Colonic mucosa (tissue), 4 donors: ENCODE results near the gene HOXA11. TPM values are rescaled to one million over a fixed set of nuclear protein-coding genes. Genes with fewer than 3 reads are reported as not detected.

Experiments
- DNase-seq: peaks from one replicate; pipeline ENCODE4 v3.0.0-alpha.2; 2020
- H3K27ac ChIP-seq: fragments of 200-600 bp; one replicate; pipeline ENCODE4 v1.8.0; 2021
- H3K27me3 ChIP-seq: fragments of 200-600 bp; one replicate; pipeline ENCODE4 v1.8.0; 2021
- H3K36me3 ChIP-seq: fragments of 200-600 bp; one replicate; pipeline ENCODE4 v1.8.0; 2021
- H3K4me1 ChIP-seq: fragments of 200-600 bp; one replicate; pipeline ENCODE4 v1.8.0; 2021; ENCODE audit warnings: mild to moderate bottlenecking
- H3K4me3 ChIP-seq: fragments of 200-600 bp; one replicate; pipeline ENCODE4 v1.8.0; 2021
- H3K9ac ChIP-seq, 2 donors: one replicate each; pipeline ENCODE4 v1.7.0; 2013; ENCODE audit warnings: control low read depth in 2 of 2, low read depth in 2 of 2, low read length in 2 of 2
- H3K9me3 ChIP-seq: fragments of 200-600 bp; one replicate; pipeline ENCODE4 v1.8.0; 2021
- CTCF ChIP-seq: fragments of 200-600 bp; IDR thresholded peaks from one replicate; pipeline ENCODE4 v1.8.0; 2022; ENCODE audit warnings: antibody characterized with exemption, mild to moderate bottlenecking
- intact Hi-C: fragments of 100-400 bp; cut with DNase I; formaldehyde crosslinking; loops from one replicate; pipeline ENCODE4 v1.14.1; 2022
- total RNA-seq, 2 donors: library from RNA; stranded (reverse); fragmentation: NEBNext Ultra II Directional in 1 of 2; extraction: Animal tissue kit (Norgen Biotek cat#: 25700) in 1 of 2; gene quantifications; one replicate each; pipeline ENCODE4 v1.2.1, GENCODE V29; 2021
- donor health status: healthy.
- donor health status: DM: no; HTN: no; CAD: no.
- donor health status: DM: no; HTN: no; CAD: no.

The HOXA11 gene
- total RNA-seq, 2 donors from 2014 or later = 2.9 to 3.7 TPM

GRCh38 chr7:27140126-27140857 is 44.7 kb downstream of the HOXA11 start:
- H3K4me3 ChIP-seq = no peak overlapping the region
- H3K9ac ChIP-seq = peak overlapping the region; percentile 77 to 100
- no peaks in the 10 kb centered on the region for H3K9me3 ChIP-seq
- peak; percentile 87 for DNase-seq
- intact Hi-C loops = loop anchor here (5.0 kb wide), 1 partner anchor 33 kb away; no protein-coding TSS in a partner anchor
- peak overlapping the region; percentile 84 for H3K27ac ChIP-seq
- no peaks in the 10 kb centered on the region for H3K36me3 ChIP-seq
- no peak for TF ChIP-seq CTCF
- no peaks in the 10 kb centered on the region for H3K27me3 ChIP-seq
- peaks cover 8% of the 10 kb centered on the region for H3K4me1 ChIP-seq

- no peaks in the 10 kb centered on the region for H3K9me3 ChIP-seq
- H3K27ac ChIP-seq = peak overlapping the region; percentile 84
- peak overlapping the region; percentile 48 for H3K4me3 ChIP-seq
- H3K9ac ChIP-seq = peak overlapping the region; percentile 58 to 77
- intact Hi-C loops = loop anchor here (5.0 kb wide), 1 partner anchor 32 kb away; no protein-coding TSS in a partner anchor
- DNase-seq = peak; percentile 52
- no peak for TF ChIP-seq CTCF
- H3K27me3 ChIP-seq = no peaks in the 10 kb centered on the region
- H3K4me1 ChIP-seq = peaks cover 11% of the 10 kb centered on the region
- no peaks in the 10 kb centered on the region for H3K36me3 ChIP-seq
These were observed 45.5 kb downstream of the HOXA11 start for GRCh38 chr7:27139334-27140125.

- H3K27me3 ChIP-seq = no peaks in the 10 kb centered on the region
- intact Hi-C loops = no loop called here
- DNase-seq = no peak
- H3K4me1 ChIP-seq = peaks cover 9% of the 10 kb centered on the region
- TF ChIP-seq CTCF = no peak
- peak overlapping the region; percentile 58 to 77 for H3K9ac ChIP-seq
- peak overlapping the region; percentile 84 for H3K27ac ChIP-seq
- no peaks in the 10 kb centered on the region for H3K9me3 ChIP-seq
- no peaks in the 10 kb centered on the region for H3K36me3 ChIP-seq
- peak overlapping the region; percentile 48 for H3K4me3 ChIP-seq
These were observed 46.1 kb downstream of the HOXA11 start for GRCh38 chr7:27138985-27139333.

GRCh38 chr7:27138472-27138871 is 46.6 kb downstream of the HOXA11 start:
- peak; percentile 20 for DNase-seq
- no peaks in the 10 kb centered on the region for H3K36me3 ChIP-seq
- peak overlapping the region; percentile 48 for H3K4me3 ChIP-seq
- H3K4me1 ChIP-seq = peaks cover 9% of the 10 kb centered on the region
- H3K27ac ChIP-seq = peak overlapping the region; percentile 84
- peak overlapping the region in 1 of 2 donors; percentile 58 for H3K9ac ChIP-seq
- H3K9me3 ChIP-seq = no peaks in the 10 kb centered on the region
- H3K27me3 ChIP-seq = no peaks in the 10 kb centered on the region
- intact Hi-C loops = no loop called here
- no peak for TF ChIP-seq CTCF

- H3K27ac ChIP-seq = peak overlapping the region; percentile 84
- no peak for TF ChIP-seq CTCF
- no peak overlapping the region for H3K4me3 ChIP-seq
- intact Hi-C loops = no loop called here
- no peaks in the 10 kb centered on the region for H3K27me3 ChIP-seq
- peak overlapping the region in 1 of 2 donors; percentile 58 for H3K9ac ChIP-seq
- no peaks in the 10 kb centered on the region for H3K9me3 ChIP-seq
- H3K4me1 ChIP-seq = peaks cover 9% of the 10 kb centered on the region
- H3K36me3 ChIP-seq = no peaks in the 10 kb centered on the region
- DNase-seq = peak; percentile 22
These were observed 47.3 kb downstream of the HOXA11 start for GRCh38 chr7:27137640-27138315.
